ENCODE measurements around the gene SLC25A18. TPM values are rescaled to one million over a fixed set of nuclear protein-coding genes. Genes with fewer than 3 reads are reported as not detected.

Gene SLC25A18
- polyA plus RNA-seq, 1 donor (not counting 4 experiments of a cell fraction or from before 2014, with no cell fraction given) = 0.04 TPM

- Histone ChIP-seq H3K9me1 (ENCODE audit: control insufficient read depth, extremely low read depth, insufficient read depth, low read length) (no peaks in the 10 kb centered on the region), H3K4me2 (ENCODE audit: control insufficient read depth, extremely low read depth, insufficient read depth, low read depth, low read length) (no peak overlapping the region), H3K36me3 (ENCODE audit: control insufficient read depth in 2 of 2, extremely low read depth in 1 of 2, insufficient read depth in 2 of 2, low read length in 2 of 2) (no peaks in the 10 kb centered on the region), H3K27me3 (ENCODE audit: control insufficient read depth, extremely low read depth, insufficient read depth, low read length) (no peaks in the 10 kb centered on the region), H3K9me3 (ENCODE audit: control insufficient read depth, low read depth, low read length) (no peaks in the 10 kb centered on the region), H3K4me3 (ENCODE audit: control insufficient read depth in 2 of 3, extremely low read depth in 1 of 3, insufficient read depth in 2 of 3, low read depth in 1 of 3, low read length in 3 of 3) (no peak overlapping the region), H3K9ac (ENCODE audit: control insufficient read depth, extremely low read depth, insufficient read depth, low read length) (no peak overlapping the region), H3K4me1 (ENCODE audit: control insufficient read depth, extremely low read depth, insufficient read depth, low read length) (no peaks in the 10 kb centered on the region), H4K20me1 (ENCODE audit: control insufficient read depth, extremely low read depth, insufficient read depth, low read length) (no peaks in the 10 kb centered on the region), H2AFZ (ENCODE audit: control insufficient read depth, low read length) (no peak overlapping the region), H3K27ac (ENCODE audit: control insufficient read depth, insufficient read depth, low read length) (no peak overlapping the region), H3K79me2 (ENCODE audit: control insufficient read depth, insufficient read depth, low read length) (no peaks in the 10 kb centered on the region)
- FAIRE-seq = no peak
- dilution Hi-C loops (cut with MboI; ENCODE audit: extremely low pct_ligation_motif_present, low sequenced_read_pairs) = no loop called here
- TF ChIP-seq, protein P1, sequence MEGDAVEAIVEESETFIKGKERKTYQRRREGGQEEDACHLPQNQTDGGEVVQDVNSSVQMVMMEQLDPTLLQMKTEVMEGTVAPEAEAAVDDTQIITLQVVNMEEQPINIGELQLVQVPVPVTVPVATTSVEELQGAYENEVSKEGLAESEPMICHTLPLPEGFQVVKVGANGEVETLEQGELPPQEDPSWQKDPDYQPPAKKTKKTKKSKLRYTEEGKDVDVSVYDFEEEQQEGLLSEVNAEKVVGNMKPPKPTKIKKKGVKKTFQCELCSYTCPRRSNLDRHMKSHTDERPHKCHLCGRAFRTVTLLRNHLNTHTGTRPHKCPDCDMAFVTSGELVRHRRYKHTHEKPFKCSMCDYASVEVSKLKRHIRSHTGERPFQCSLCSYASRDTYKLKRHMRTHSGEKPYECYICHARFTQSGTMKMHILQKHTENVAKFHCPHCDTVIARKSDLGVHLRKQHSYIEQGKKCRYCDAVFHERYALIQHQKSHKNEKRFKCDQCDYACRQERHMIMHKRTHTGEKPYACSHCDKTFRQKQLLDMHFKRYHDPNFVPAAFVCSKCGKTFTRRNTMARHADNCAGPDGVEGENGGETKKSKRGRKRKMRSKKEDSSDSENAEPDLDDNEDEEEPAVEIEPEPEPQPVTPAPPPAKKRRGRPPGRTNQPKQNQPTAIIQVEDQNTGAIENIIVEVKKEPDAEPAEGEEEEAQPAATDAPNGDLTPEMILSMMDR (optimal IDR thresholded peaks at IDR 0.05 in 1 of 3, IDR thresholded peaks at IDR 0.05 in 1 of 3, conservative IDR thresholded peaks at IDR 0.05 in 1 of 3; ENCODE audit: extremely low read depth in 1 of 3, insufficient read depth in 2 of 3, low read length in 3 of 3) = no peak
- TF ChIP-seq EZH2 (IDR thresholded peaks at IDR 0.05; ENCODE audit: low read length) = no peak
- no peak for DNase-seq (ENCODE audit: low read depth, low spot score)
These were observed 15.1 kb upstream of the SLC25A18 start for GRCh38 chr22:17548010-17548755.

- no peak overlapping the region for H3K9ac ChIP-seq (ENCODE audit: control insufficient read depth, extremely low read depth, insufficient read depth, low read length)
- DNase-seq (ENCODE audit: low read depth, low spot score) (no peak), FAIRE-seq (no peak)
- H3K27me3 ChIP-seq (ENCODE audit: control insufficient read depth, extremely low read depth, insufficient read depth, low read length) = no peaks in the 10 kb centered on the region
- H3K4me3 ChIP-seq (ENCODE audit: control insufficient read depth in 2 of 3, extremely low read depth in 1 of 3, insufficient read depth in 2 of 3, low read depth in 1 of 3, low read length in 3 of 3) = no peak overlapping the region
- H4K20me1 ChIP-seq (ENCODE audit: control insufficient read depth, extremely low read depth, insufficient read depth, low read length) = no peaks in the 10 kb centered on the region
- no peaks in the 10 kb centered on the region for H3K36me3 ChIP-seq (ENCODE audit: control insufficient read depth in 2 of 2, extremely low read depth in 1 of 2, insufficient read depth in 2 of 2, low read length in 2 of 2)
- H3K9me1 ChIP-seq (ENCODE audit: control insufficient read depth, extremely low read depth, insufficient read depth, low read length) = no peaks in the 10 kb centered on the region
- H2AFZ ChIP-seq (ENCODE audit: control insufficient read depth, low read length) = no peak overlapping the region
- H3K4me1 ChIP-seq (ENCODE audit: control insufficient read depth, extremely low read depth, insufficient read depth, low read length) = no peaks in the 10 kb centered on the region
- no peak overlapping the region for H3K27ac ChIP-seq (ENCODE audit: control insufficient read depth, insufficient read depth, low read length)
- dilution Hi-C loops (cut with MboI; ENCODE audit: extremely low pct_ligation_motif_present, low sequenced_read_pairs) = no loop called here
- no peak overlapping the region for H3K4me2 ChIP-seq (ENCODE audit: control insufficient read depth, extremely low read depth, insufficient read depth, low read depth, low read length)
- TF ChIP-seq, protein P1 (optimal IDR thresholded peaks at IDR 0.05 in 1 of 3, IDR thresholded peaks at IDR 0.05 in 1 of 3, conservative IDR thresholded peaks at IDR 0.05 in 1 of 3; ENCODE audit: extremely low read depth in 1 of 3, insufficient read depth in 2 of 3, low read length in 3 of 3) = no peak
- no peak for TF ChIP-seq EZH2 (IDR thresholded peaks at IDR 0.05; ENCODE audit: low read length)
- no peaks in the 10 kb centered on the region for H3K9me3 ChIP-seq (ENCODE audit: control insufficient read depth, low read depth, low read length)
- no peaks in the 10 kb centered on the region for H3K79me2 ChIP-seq (ENCODE audit: control insufficient read depth, insufficient read depth, low read length)
These were observed 14.6 kb upstream of the SLC25A18 start for GRCh38 chr22:17548756-17549035.
